Neuronal stem cell (in vitro differentiated cells): ENCODE results near the gene PLEKHA7.

Source experiments
- DNase-seq: peaks from one replicate; pipeline ENCODE4 v3.0.0-alpha.2; 2013; ENCODE audit warnings: low spot score
- H2AFZ ChIP-seq: one replicate; pipeline ENCODE4 v1.6.1; 2013; ENCODE audit warnings: mild to moderate bottlenecking, low read length, inconsistent platforms
- H2AK5ac ChIP-seq: 2 replicates; pipeline ENCODE4 v1.6.1; 2013; ENCODE audit warnings: low read depth, mild to moderate bottlenecking, inconsistent platforms, low read length, moderate library complexity, mixed read lengths
- H2BK120ac ChIP-seq: 2 replicates; pipeline ENCODE4 v1.6.1; 2013; ENCODE audit warnings: low read depth, mild to moderate bottlenecking, inconsistent platforms, low read length, moderate library complexity, mixed read lengths
- H2BK12ac ChIP-seq: one replicate; pipeline ENCODE4 v1.6.1; 2013; ENCODE audit warnings: low read length, inconsistent platforms
- H2BK15ac ChIP-seq: 2 replicates; pipeline ENCODE4 v1.6.1; 2013; ENCODE audit warnings: mild to moderate bottlenecking, low read length, inconsistent platforms, mixed read lengths
- H2BK5ac ChIP-seq: one replicate; pipeline ENCODE4 v1.6.1; 2013; ENCODE audit warnings: inconsistent platforms, mild to moderate bottlenecking, low read length, moderate library complexity
- H3K14ac ChIP-seq: one replicate; pipeline ENCODE4 v1.6.1; 2013; ENCODE audit warnings: low read length, inconsistent platforms
- H3K18ac ChIP-seq: 2 replicates; pipeline ENCODE4 v1.6.1; 2013; ENCODE audit warnings: low read length, inconsistent platforms
- H3K23ac ChIP-seq: 2 replicates; pipeline ENCODE4 v1.6.1; 2013; ENCODE audit warnings: low read depth, mild to moderate bottlenecking, mixed read lengths, low read length, inconsistent platforms; ENCODE audit not compliant: poor library complexity
- H3K27ac ChIP-seq: replicated peaks from 3 replicates; pipeline ENCODE4 v1.5.1; 2013; ENCODE audit warnings: low read length, inconsistent platforms
- H3K27me3 ChIP-seq, 3 experiments: 2 replicates each; pipeline ENCODE4 v1.6.1; 2013; ENCODE audit warnings: low read length in 3 of 3, mild to moderate bottlenecking in 2 of 3, inconsistent platforms in 1 of 3, low read depth in 1 of 3, mixed read lengths in 1 of 3, moderate library complexity in 1 of 3; ENCODE audit not compliant: control insufficient read depth in 3 of 3, insufficient read depth in 3 of 3
- H3K36me3 ChIP-seq, 2 donors: replicated peaks in 1 of 2; 2 replicates each; pipeline ENCODE4 v1.6.1; 2013; ENCODE audit warnings: low read length in 2 of 2; ENCODE audit not compliant: control insufficient read depth in 2 of 2, insufficient read depth in 2 of 2
- H3K4ac ChIP-seq: 2 replicates; pipeline ENCODE4 v1.6.1; 2013; ENCODE audit warnings: inconsistent platforms, mild to moderate bottlenecking, low read length, moderate library complexity
- H3K4me1 ChIP-seq, 2 donors: 1 replicate in 1 of 2; 2 replicates in 1 of 2; pipeline ENCODE4 v1.6.1; 2013; ENCODE audit warnings: low read length in 2 of 2, low read depth in 1 of 2; ENCODE audit not compliant: control insufficient read depth in 2 of 2, insufficient read depth in 1 of 2
- H3K4me2 ChIP-seq: one replicate; pipeline ENCODE4 v1.6.1; 2013; ENCODE audit warnings: mild to moderate bottlenecking, low read length, inconsistent platforms; ENCODE audit not compliant: insufficient read depth, poor library complexity, severe bottlenecking
- H3K4me3 ChIP-seq, 2 donors: 2 replicates each; pipeline ENCODE4 v1.5.1; 2013; ENCODE audit warnings: low read length in 2 of 2, mild to moderate bottlenecking in 2 of 2, inconsistent platforms in 1 of 2, moderate library complexity in 1 of 2
- H3K79me1 ChIP-seq: one replicate; pipeline ENCODE4 v1.6.1; 2013; ENCODE audit warnings: low read depth, mild to moderate bottlenecking, inconsistent platforms, low read length, moderate library complexity
- H3K9ac ChIP-seq: one replicate; pipeline ENCODE4 v1.6.1; 2013; ENCODE audit warnings: mild to moderate bottlenecking, low read depth, low read length, inconsistent platforms; ENCODE audit not compliant: poor library complexity
- H3K9me3 ChIP-seq, 2 donors: replicated peaks in 1 of 2; 2 replicates each; pipeline versions ENCODE3 to v1.6.1; 2013; ENCODE audit warnings: low read length in 2 of 2, mild to moderate bottlenecking in 2 of 2, inconsistent platforms in 1 of 2, low read depth in 1 of 2, mixed read lengths in 1 of 2, moderate library complexity in 1 of 2; ENCODE audit not compliant: control insufficient read depth in 2 of 2, insufficient read depth in 1 of 2
- H4K8ac ChIP-seq: one replicate; pipeline ENCODE4 v1.6.1; 2013; ENCODE audit warnings: low read depth, mild to moderate bottlenecking, inconsistent platforms, low read length, moderate library complexity
- H4K91ac ChIP-seq: one replicate; pipeline ENCODE4 v1.6.1; 2013; ENCODE audit warnings: low read length, low read depth, mild to moderate bottlenecking, inconsistent platforms; ENCODE audit not compliant: poor library complexity
- WGBS, 2 donors: extraction: QIAGEN DNeasy Blood & Tissue Kit; methylation state at CpG; one replicate each; pipeline ENCODE4 v1.1.7; 2013; ENCODE audit warnings: missing lambda C conversion rate in 2 of 2, mixed read lengths in 1 of 2; ENCODE audit not compliant: insufficient read length in 2 of 2, insufficient replicate concordance in 1 of 2; ENCODE audit errors: extremely low coverage in 2 of 2; 5-methylcytosine and 5-hydroxymethylcytosine counted together

Gene PLEKHA7

GRCh38 chr11:16805938-16806337 lies 208.3 kb downstream of the PLEKHA7 start:
- H3K4ac ChIP-seq = no peak overlapping the region
- H3K9me3 ChIP-seq = no peaks in the 10 kb centered on the region
- H2AFZ ChIP-seq = no peak overlapping the region
- H4K8ac ChIP-seq = no peak overlapping the region
- H3K79me1 ChIP-seq = no peaks in the 10 kb centered on the region
- H3K27ac ChIP-seq = no peak overlapping the region
- no peak overlapping the region for H3K23ac ChIP-seq
- H3K36me3 ChIP-seq = peaks cover 10 to 17% of the 10 kb centered on the region in 2 donors
- H3K27me3 ChIP-seq = no peaks in the 10 kb centered on the region
- no peak overlapping the region for H3K18ac ChIP-seq
- no peak overlapping the region for H3K14ac ChIP-seq
- peaks cover 0 to 3% of the 10 kb centered on the region in 2 donors for H3K4me1 ChIP-seq
- DNase-seq = no peak
- H3K4me3 ChIP-seq = no peak overlapping the region
- no peak overlapping the region for H3K4me2 ChIP-seq
- no peak overlapping the region for H2AK5ac ChIP-seq
- no peak overlapping the region for H3K9ac ChIP-seq
- WGBS, 2 donors = no CpG with 5 or more reads among the region's 8 CpGs
- no peak overlapping the region for H2BK5ac ChIP-seq
- no peak overlapping the region for H2BK15ac ChIP-seq
- no peak overlapping the region for H2BK12ac ChIP-seq
- H4K91ac ChIP-seq = no peak overlapping the region
- no peak overlapping the region for H2BK120ac ChIP-seq

GRCh38 chr11:16804104-16804947 lies 209.9 kb downstream of the PLEKHA7 start:
- Histone ChIP-seq H3K4me1 (peaks cover 0 to 6% of the 10 kb centered on the region in 2 donors), H3K4me3 (no peak overlapping the region), H3K9ac (no peak overlapping the region), H3K36me3 (peaks cover 10 to 26% of the 10 kb centered on the region in 2 donors), H3K23ac (no peak overlapping the region), H3K79me1 (no peaks in the 10 kb centered on the region), H3K4me2 (no peak overlapping the region), H2AK5ac (no peak overlapping the region), H2BK5ac (no peak overlapping the region), H4K8ac (no peak overlapping the region), H2BK120ac (no peak overlapping the region), H3K27ac (no peak overlapping the region), H3K9me3 (no peaks in the 10 kb centered on the region), H3K18ac (no peak overlapping the region), H4K91ac (no peak overlapping the region), H3K27me3 (no peaks in the 10 kb centered on the region), H2BK15ac (no peak overlapping the region), H2BK12ac (no peak overlapping the region), H2AFZ (no peak overlapping the region), H3K14ac (no peak overlapping the region), H3K4ac (no peak overlapping the region)
- DNase-seq = no peak
- WGBS, 2 donors = no CpG with 5 or more reads among the region's 7 CpGs

GRCh38 chr11:16801288-16801980 lies 212.8 kb downstream of the PLEKHA7 start:
- WGBS, 2 donors = no CpG with 5 or more reads among the region's 10 CpGs
- H3K18ac ChIP-seq = no peak overlapping the region

GRCh38 chr11:16800382-16800781 lies 213.8 kb downstream of the PLEKHA7 start:
- H3K79me1 ChIP-seq = no peaks in the 10 kb centered on the region
- no peak overlapping the region for H3K23ac ChIP-seq
- H3K27ac ChIP-seq = no peak overlapping the region
- H3K4ac ChIP-seq = no peak overlapping the region
- no peak overlapping the region for H2AFZ ChIP-seq
- no peak overlapping the region for H2BK15ac ChIP-seq
- no peak overlapping the region for H2BK12ac ChIP-seq
- H3K36me3 ChIP-seq = peaks cover 8 to 31% of the 10 kb centered on the region in 2 donors
- H4K8ac ChIP-seq = no peak overlapping the region
- no peak overlapping the region for H3K9ac ChIP-seq
- no peak overlapping the region for H2BK120ac ChIP-seq
- H3K4me3 ChIP-seq = no peak overlapping the region
- H3K14ac ChIP-seq = no peak overlapping the region
- no peaks in the 10 kb centered on the region for H3K9me3 ChIP-seq
- peaks cover 0 to 8% of the 10 kb centered on the region in 2 donors for H3K4me1 ChIP-seq
- H3K4me2 ChIP-seq = no peak overlapping the region
- no peak overlapping the region for H2BK5ac ChIP-seq
- H4K91ac ChIP-seq = no peak overlapping the region
- no peak overlapping the region for H3K18ac ChIP-seq
- no peak overlapping the region for H2AK5ac ChIP-seq
- H3K27me3 ChIP-seq = no peaks in the 10 kb centered on the region
- DNase-seq = no peak

More at GRCh38 chr11:16801288-16801980, 212.8 kb downstream of the PLEKHA7 start:
- no peak for DNase-seq
- Histone ChIP-seq H4K91ac (no peak overlapping the region), H3K27ac (no peak overlapping the region), H3K9me3 (no peaks in the 10 kb centered on the region), H3K4me3 (no peak overlapping the region), H3K23ac (no peak overlapping the region), H3K9ac (peak overlapping the region; percentile 24), H4K8ac (no peak overlapping the region), H2BK120ac (no peak overlapping the region), H3K36me3 (peaks cover 8 to 29% of the 10 kb centered on the region in 2 donors), H3K79me1 (no peaks in the 10 kb centered on the region), H2AFZ (no peak overlapping the region), H3K4me1 (peaks cover 0 to 10% of the 10 kb centered on the region in 2 donors), H2BK5ac (no peak overlapping the region), H2AK5ac (no peak overlapping the region), H3K27me3 (no peaks in the 10 kb centered on the region), H2BK12ac (no peak overlapping the region), H3K4ac (no peak overlapping the region), H3K4me2 (no peak overlapping the region), H3K14ac (no peak overlapping the region), H2BK15ac (no peak overlapping the region)
